Measurements from ENCODE around the gene ZFAND3.

- no peak for TF ChIP-seq CTCF (IDR thresholded peaks at IDR 0.05; ENCODE audit: low read length)
- TF ChIP-seq EZH2 (IDR thresholded peaks at IDR 0.05; ENCODE audit: borderline replicate concordance, low read length) = no peak
Measured at GRCh38 chr6:37865504-37865903, 46.0 kb downstream of the ZFAND3 start.

Measured in OCI-LY1 (cell line).